T-helper 2 cell treated with Interferon-gamma antibody and Interleukin-4, amounts not matched to agents 100 ng/mL and 5 ng/mL, for 36 hours (primary cell): ENCODE data around the gene PNPLA1. TPM values are rescaled to one million over a fixed set of nuclear protein-coding genes. Genes with fewer than 3 reads are reported as not detected.
"Not testable (repeated sequence)": the region's sequence is repeated elsewhere in the genome, so short reads cannot be mapped to it uniquely, and the experiment has no call there.

Source experiments
- intact Hi-C: fragments of 100-400 bp; cut with micrococcal nuclease; formaldehyde crosslinking; loops from one replicate; pipeline ENCODE4 v1.15.1; 2023
- total RNA-seq: library from RNA; stranded (reverse); gene quantifications from 2 replicates; pipeline ENCODE4 v1.2.3, GENCODE V29; 2022

PNPLA1 gene
- total RNA-seq, 1 donor from 2014 or later, result not detected

GRCh38 chr6:36334832-36335459 lies 65.1 kb downstream of the PNPLA1 start:
- intact Hi-C loops, result no loop called here

GRCh38 chr6:36335465-36336207 lies 65.8 kb downstream of the PNPLA1 start:
- intact Hi-C loops, result no loop called here

GRCh38 chr6:36336208-36336710 lies 66.4 kb downstream of the PNPLA1 start:
- intact Hi-C loops, result no loop called here

GRCh38 chr6:36336779-36337241 lies 67.0 kb downstream of the PNPLA1 start, which contains the start of gene BNIP5:
Gene BNIP5, minus strand, starts transcription at chr6:36336888. Its CDS starts 6,198 bp downstream, at chr6:36330690.
- intact Hi-C loops, result no loop called here

GRCh38 chr6:36337814-36338213 lies 68.0 kb downstream of the PNPLA1 start:
- intact Hi-C loops, result no loop called here

- intact Hi-C loops, result not testable (repeated sequence)
These were observed 68.4 kb downstream of the PNPLA1 start for GRCh38 chr6:36338223-36338622.

- intact Hi-C loops, result no loop called here
These were observed 69.3 kb downstream of the PNPLA1 start for GRCh38 chr6:36339146-36339545.

GRCh38 chr6:36340306-36340617 lies 70.4 kb downstream of the PNPLA1 start:
- intact Hi-C loops, result loop anchor here (2.0 to 5.0 kb wide), 2 partner anchors 21 to 417 kb away; no protein-coding TSS in a partner anchor

- intact Hi-C loops, result loop anchor here (2.0 to 5.0 kb wide), 2 partner anchors 20 to 416 kb away; no protein-coding TSS in a partner anchor
These were observed 71.0 kb downstream of the PNPLA1 start for GRCh38 chr6:36340618-36341454.

- intact Hi-C loops, result loop anchor here (5.0 kb wide), 1 partner anchor 414 kb away; no protein-coding TSS in a partner anchor
These were observed 73.3 kb downstream of the PNPLA1 start for GRCh38 chr6:36343109-36343680.

- intact Hi-C loops, result no loop called here
These were observed 76.0 kb downstream of the PNPLA1 start for GRCh38 chr6:36345681-36346466.

GRCh38 chr6:36346486-36347273 lies 76.8 kb downstream of the PNPLA1 start:
- intact Hi-C loops, result no loop called here

GRCh38 chr6:36347621-36348020 lies 77.8 kb downstream of the PNPLA1 start:
- intact Hi-C loops, result no loop called here

- intact Hi-C loops, result no loop called here
These were observed 79.4 kb downstream of the PNPLA1 start for GRCh38 chr6:36349240-36349639.

GRCh38 chr6:36350082-36350481 lies 80.2 kb downstream of the PNPLA1 start:
- intact Hi-C loops, result no loop called here

GRCh38 chr6:36350681-36351571 lies 81.1 kb downstream of the PNPLA1 start:
- intact Hi-C loops, result no loop called here

GRCh38 chr6:36352477-36353157 lies 82.8 kb downstream of the PNPLA1 start:
- intact Hi-C loops, result no loop called here

GRCh38 chr6:36353411-36353915 lies 83.6 kb downstream of the PNPLA1 start:
- intact Hi-C loops, result no loop called here
